ENCODE data around the gene CRELD2.

DNA sequence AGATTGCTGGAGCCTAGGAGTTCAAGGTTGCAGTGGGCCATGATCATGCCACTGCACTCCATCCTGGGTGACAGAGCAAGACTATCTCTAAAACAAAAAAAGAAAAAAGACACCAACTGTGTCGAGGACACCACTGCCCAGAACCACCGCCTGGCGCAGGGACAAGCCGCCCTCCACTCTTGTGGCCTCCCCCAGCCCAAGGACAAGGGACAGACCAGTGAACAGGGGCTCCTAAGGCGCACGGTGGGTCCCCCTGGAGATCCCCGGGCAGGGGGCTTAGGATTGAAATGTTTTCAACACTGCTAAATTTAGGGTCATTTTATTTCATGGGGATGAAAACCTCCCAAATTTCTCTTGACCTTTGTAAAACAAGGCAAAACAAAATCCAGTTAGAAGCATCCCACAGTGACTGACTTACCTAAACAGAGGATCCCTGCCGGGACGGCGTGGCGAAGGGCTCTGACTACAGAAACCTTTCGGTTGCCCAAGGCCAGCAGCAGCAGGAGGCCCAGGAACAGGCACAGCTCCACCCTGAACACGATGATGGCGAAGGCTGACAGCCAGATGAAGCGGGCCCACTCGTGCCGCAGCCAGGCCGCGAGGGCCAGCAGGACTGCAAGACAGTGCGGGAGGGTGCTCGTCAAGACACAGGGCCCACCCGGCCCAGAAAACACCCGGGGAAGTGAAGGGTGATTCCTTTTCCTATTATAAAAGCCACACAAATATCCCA, 8.8 kb upstream of the CRELD2 start:
- no peak for TF ChIP-seq EZH2 (IDR thresholded peaks at IDR 0.05; ENCODE audit: borderline replicate concordance, low read depth, low read length, severe bottlenecking)
- TF ChIP-seq, protein P1, sequence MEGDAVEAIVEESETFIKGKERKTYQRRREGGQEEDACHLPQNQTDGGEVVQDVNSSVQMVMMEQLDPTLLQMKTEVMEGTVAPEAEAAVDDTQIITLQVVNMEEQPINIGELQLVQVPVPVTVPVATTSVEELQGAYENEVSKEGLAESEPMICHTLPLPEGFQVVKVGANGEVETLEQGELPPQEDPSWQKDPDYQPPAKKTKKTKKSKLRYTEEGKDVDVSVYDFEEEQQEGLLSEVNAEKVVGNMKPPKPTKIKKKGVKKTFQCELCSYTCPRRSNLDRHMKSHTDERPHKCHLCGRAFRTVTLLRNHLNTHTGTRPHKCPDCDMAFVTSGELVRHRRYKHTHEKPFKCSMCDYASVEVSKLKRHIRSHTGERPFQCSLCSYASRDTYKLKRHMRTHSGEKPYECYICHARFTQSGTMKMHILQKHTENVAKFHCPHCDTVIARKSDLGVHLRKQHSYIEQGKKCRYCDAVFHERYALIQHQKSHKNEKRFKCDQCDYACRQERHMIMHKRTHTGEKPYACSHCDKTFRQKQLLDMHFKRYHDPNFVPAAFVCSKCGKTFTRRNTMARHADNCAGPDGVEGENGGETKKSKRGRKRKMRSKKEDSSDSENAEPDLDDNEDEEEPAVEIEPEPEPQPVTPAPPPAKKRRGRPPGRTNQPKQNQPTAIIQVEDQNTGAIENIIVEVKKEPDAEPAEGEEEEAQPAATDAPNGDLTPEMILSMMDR (IDR thresholded peaks at IDR 0.05; ENCODE audit: borderline replicate concordance, extremely low read depth, low read length, poor library complexity, severe bottlenecking): no peak
